ENCODE results near the gene FGB. TPM values are rescaled to one million over a fixed set of nuclear protein-coding genes. Genes with fewer than 3 reads are reported as not detected.

Gene FGB
- total and polyA plus RNA-seq, 2 of the 13 experiments (the other 11 are each of a cell fraction or from before 2014, with no cell fraction given): 226 to 784 TPM

DNA sequence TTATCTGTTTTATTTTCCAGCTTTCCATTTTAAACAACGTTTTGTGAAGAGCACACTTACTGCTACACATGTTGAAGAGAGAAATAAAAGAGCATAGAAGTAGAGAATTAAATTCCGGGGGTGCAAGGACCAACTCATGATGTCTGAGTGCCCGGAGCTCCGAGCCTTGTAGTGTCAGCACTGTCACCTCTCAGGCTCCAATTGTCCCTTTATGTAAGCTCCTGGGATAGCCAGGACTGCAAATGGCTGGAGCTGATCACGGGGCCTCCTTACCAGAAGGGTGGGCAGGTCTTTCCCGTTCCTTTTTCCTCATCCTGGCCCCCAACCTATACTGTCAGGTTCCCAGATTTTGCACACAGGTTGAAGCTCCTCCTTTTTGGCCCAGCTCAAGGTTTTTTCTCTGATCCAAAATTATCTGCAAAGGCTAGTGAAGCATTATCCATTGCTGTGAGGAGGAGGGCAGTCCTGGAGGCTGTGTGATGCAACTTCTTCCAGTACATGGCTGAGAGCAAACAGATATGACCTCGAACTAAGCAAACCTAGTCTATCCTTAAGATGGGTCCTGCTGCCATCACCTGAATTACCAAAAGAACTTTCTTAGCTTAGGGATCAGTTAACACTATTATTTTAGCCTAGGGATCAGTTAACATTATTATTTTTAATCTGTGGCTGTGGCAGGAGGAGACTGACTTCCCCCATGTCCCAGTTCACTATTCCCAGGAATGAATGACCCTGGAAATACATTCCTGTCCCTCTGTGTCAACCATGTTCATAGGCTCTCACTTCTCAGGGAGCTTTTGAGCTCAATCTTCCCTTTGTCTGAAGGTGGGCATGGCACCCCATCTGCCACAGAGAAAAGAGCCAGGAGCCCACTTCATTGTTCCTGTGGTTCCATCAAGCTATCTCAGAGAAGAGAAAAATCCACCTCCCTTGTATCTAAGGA is 49.9 kb downstream of the FGB start, which contains the start of gene FGG (continued):
- peak; percentile 56; the same call in 1 of the 2 replicates for TF ChIP-seq EHMT2 (IDR thresholded peaks at IDR 0.05; ENCODE audit: borderline replicate concordance, low read depth, low read length)
- peak; percentile 65 for TF ChIP-seq HDAC2 (CRISPR knock-in tag; IDR thresholded peaks at IDR 0.05)
- TF ChIP-seq, protein P1, sequence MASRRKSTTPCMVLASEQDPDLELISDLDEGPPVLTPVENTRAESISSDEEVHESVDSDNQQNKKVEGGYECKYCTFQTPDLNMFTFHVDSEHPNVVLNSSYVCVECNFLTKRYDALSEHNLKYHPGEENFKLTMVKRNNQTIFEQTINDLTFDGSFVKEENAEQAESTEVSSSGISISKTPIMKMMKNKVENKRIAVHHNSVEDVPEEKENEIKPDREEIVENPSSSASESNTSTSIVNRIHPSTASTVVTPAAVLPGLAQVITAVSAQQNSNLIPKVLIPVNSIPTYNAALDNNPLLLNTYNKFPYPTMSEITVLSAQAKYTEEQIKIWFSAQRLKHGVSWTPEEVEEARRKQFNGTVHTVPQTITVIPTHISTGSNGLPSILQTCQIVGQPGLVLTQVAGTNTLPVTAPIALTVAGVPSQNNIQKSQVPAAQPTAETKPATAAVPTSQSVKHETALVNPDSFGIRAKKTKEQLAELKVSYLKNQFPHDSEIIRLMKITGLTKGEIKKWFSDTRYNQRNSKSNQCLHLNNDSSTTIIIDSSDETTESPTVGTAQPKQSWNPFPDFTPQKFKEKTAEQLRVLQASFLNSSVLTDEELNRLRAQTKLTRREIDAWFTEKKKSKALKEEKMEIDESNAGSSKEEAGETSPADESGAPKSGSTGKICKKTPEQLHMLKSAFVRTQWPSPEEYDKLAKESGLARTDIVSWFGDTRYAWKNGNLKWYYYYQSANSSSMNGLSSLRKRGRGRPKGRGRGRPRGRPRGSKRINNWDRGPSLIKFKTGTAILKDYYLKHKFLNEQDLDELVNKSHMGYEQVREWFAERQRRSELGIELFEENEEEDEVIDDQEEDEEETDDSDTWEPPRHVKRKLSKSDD (CRISPR knock-in tag; IDR thresholded peaks at IDR 0.05; ENCODE audit: low read depth): peak; percentile 63; the same call in 1 of the 2 replicates
- TF ChIP-seq CENPX (CRISPR knock-in tag; IDR thresholded peaks at IDR 0.05): no peak
- TF ChIP-seq, protein P2, sequence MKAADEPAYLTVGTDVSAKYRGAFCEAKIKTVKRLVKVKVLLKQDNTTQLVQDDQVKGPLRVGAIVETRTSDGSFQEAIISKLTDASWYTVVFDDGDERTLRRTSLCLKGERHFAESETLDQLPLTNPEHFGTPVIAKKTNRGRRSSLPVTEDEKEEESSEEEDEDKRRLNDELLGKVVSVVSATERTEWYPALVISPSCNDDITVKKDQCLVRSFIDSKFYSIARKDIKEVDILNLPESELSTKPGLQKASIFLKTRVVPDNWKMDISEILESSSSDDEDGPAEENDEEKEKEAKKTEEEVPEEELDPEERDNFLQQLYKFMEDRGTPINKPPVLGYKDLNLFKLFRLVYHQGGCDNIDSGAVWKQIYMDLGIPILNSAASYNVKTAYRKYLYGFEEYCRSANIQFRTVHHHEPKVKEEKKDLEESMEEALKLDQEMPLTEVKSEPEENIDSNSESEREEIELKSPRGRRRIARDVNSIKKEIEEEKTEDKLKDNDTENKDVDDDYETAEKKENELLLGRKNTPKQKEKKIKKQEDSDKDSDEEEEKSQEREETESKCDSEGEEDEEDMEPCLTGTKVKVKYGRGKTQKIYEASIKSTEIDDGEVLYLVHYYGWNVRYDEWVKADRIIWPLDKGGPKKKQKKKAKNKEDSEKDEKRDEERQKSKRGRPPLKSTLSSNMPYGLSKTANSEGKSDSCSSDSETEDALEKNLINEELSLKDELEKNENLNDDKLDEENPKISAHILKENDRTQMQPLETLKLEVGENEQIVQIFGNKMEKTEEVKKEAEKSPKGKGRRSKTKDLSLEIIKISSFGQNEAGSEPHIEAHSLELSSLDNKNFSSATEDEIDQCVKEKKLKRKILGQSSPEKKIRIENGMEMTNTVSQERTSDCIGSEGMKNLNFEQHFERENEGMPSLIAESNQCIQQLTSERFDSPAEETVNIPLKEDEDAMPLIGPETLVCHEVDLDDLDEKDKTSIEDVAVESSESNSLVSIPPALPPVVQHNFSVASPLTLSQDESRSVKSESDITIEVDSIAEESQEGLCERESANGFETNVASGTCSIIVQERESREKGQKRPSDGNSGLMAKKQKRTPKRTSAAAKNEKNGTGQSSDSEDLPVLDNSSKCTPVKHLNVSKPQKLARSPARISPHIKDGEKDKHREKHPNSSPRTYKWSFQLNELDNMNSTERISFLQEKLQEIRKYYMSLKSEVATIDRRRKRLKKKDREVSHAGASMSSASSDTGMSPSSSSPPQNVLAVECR (CRISPR knock-in tag; IDR thresholded peaks at IDR 0.05; ENCODE audit: borderline replicate concordance): peak; percentile 62; the same call in 1 of the 2 replicates
- peak; percentile 33; the same call in 1 of the 2 replicates for TF ChIP-seq ZNF563 (CRISPR knock-in tag; IDR thresholded peaks at IDR 0.05)
- TF ChIP-seq CEBPG (CRISPR knock-in tag; IDR thresholded peaks at IDR 0.05): peak; percentile 96
- TF ChIP-seq TGIF2 (CRISPR knock-in tag; IDR thresholded peaks at IDR 0.05): peak; percentile 50; the same call in 1 of the 2 replicates
- TF ChIP-seq POLR2A (IDR thresholded peaks at IDR 0.05; ENCODE audit: insufficient read depth in 1 of 2, low read depth in 2 of 2, low read length in 2 of 2): peak; percentile 96 to 99
- 0 out of 2 replicates have a peak, but pooled peaks have one; percentile 40 for TF ChIP-seq ZNF772 (CRISPR knock-in tag; IDR thresholded peaks at IDR 0.05)
- peak; percentile 83 for TF ChIP-seq TAF1 (CRISPR knock-in tag; IDR thresholded peaks at IDR 0.05)
- TF ChIP-seq, protein P3, sequence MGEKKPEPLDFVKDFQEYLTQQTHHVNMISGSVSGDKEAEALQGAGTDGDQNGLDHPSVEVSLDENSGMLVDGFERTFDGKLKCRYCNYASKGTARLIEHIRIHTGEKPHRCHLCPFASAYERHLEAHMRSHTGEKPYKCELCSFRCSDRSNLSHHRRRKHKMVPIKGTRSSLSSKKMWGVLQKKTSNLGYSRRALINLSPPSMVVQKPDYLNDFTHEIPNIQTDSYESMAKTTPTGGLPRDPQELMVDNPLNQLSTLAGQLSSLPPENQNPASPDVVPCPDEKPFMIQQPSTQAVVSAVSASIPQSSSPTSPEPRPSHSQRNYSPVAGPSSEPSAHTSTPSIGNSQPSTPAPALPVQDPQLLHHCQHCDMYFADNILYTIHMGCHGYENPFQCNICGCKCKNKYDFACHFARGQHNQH (CRISPR knock-in tag; IDR thresholded peaks at IDR 0.05): peak; percentile 68; the same call in 1 of the 2 replicates
- TF ChIP-seq, protein P4, sequence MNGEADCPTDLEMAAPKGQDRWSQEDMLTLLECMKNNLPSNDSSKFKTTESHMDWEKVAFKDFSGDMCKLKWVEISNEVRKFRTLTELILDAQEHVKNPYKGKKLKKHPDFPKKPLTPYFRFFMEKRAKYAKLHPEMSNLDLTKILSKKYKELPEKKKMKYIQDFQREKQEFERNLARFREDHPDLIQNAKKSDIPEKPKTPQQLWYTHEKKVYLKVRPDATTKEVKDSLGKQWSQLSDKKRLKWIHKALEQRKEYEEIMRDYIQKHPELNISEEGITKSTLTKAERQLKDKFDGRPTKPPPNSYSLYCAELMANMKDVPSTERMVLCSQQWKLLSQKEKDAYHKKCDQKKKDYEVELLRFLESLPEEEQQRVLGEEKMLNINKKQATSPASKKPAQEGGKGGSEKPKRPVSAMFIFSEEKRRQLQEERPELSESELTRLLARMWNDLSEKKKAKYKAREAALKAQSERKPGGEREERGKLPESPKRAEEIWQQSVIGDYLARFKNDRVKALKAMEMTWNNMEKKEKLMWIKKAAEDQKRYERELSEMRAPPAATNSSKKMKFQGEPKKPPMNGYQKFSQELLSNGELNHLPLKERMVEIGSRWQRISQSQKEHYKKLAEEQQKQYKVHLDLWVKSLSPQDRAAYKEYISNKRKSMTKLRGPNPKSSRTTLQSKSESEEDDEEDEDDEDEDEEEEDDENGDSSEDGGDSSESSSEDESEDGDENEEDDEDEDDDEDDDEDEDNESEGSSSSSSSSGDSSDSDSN (CRISPR knock-in tag; IDR thresholded peaks at IDR 0.05): peak; percentile 52
- TF ChIP-seq SATB2 (CRISPR knock-in tag; IDR thresholded peaks at IDR 0.05): no peak
- TF ChIP-seq DR1 (CRISPR knock-in tag; IDR thresholded peaks at IDR 0.05): peak; percentile 96
- TF ChIP-seq, protein P5, sequence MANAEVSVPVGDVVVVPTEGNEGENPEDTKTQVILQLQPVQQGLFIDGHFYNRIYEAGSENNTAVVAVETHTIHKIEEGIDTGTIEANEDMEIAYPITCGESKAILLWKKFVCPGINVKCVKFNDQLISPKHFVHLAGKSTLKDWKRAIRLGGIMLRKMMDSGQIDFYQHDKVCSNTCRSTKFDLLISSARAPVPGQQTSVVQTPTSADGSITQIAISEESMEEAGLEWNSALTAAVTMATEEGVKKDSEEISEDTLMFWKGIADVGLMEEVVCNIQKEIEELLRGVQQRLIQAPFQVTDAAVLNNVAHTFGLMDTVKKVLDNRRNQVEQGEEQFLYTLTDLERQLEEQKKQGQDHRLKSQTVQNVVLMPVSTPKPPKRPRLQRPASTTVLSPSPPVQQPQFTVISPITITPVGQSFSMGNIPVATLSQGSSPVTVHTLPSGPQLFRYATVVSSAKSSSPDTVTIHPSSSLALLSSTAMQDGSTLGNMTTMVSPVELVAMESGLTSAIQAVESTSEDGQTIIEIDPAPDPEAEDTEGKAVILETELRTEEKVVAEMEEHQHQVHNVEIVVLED (CRISPR knock-in tag; IDR thresholded peaks at IDR 0.05; ENCODE audit: borderline replicate concordance): peak; percentile 25; the same call in 1 of the 2 replicates
